ENCODE measurements around the gene GLIS1.

GLIS1 gene

GRCh38 chr1:53502641-53503432 lies 236.1 kb downstream of the GLIS1 start:
- DNase-seq: no peak

GRCh38 chr1:53501065-53502005 lies 237.6 kb downstream of the GLIS1 start:
- peak; percentile 17 for DNase-seq

- DNase-seq: no peak
Observed at GRCh38 chr1:53500204-53501064, 238.5 kb downstream of the GLIS1 start.

- no peak for DNase-seq
Observed at GRCh38 chr1:53499257-53500203, 239.4 kb downstream of the GLIS1 start.

- DNase-seq: no peak
Observed at GRCh38 chr1:53498555-53499131, 240.3 kb downstream of the GLIS1 start.

GRCh38 chr1:53495633-53496345 lies 243.2 kb downstream of the GLIS1 start:
- no peak for DNase-seq

- no peak for DNase-seq
Observed at GRCh38 chr1:53490351-53490750, 248.6 kb downstream of the GLIS1 start.

GRCh38 chr1:53486395-53487026 lies 252.5 kb downstream of the GLIS1 start:
- DNase-seq: no peak

GRCh38 chr1:53485478-53486394 lies 253.2 kb downstream of the GLIS1 start:
- DNase-seq: peak; percentile 75

- DNase-seq: no peak
Observed at GRCh38 chr1:53484705-53485477, 254.1 kb downstream of the GLIS1 start.

- DNase-seq: no peak
Observed at GRCh38 chr1:53483656-53484055, 255.3 kb downstream of the GLIS1 start.

- no peak for DNase-seq
Observed at GRCh38 chr1:53483170-53483569, 255.8 kb downstream of the GLIS1 start.

GRCh38 chr1:53482441-53483153 lies 256.4 kb downstream of the GLIS1 start:
- no peak for DNase-seq

- DNase-seq: no peak
Observed at GRCh38 chr1:53481456-53481855, 257.5 kb downstream of the GLIS1 start.

- no peak for DNase-seq
Observed at GRCh38 chr1:53480678-53481077, 258.3 kb downstream of the GLIS1 start.

- no peak for DNase-seq
Observed at GRCh38 chr1:53478502-53478818, 260.5 kb downstream of the GLIS1 start.

GRCh38 chr1:53477651-53478501 lies 261.1 kb downstream of the GLIS1 start:
- DNase-seq: no peak

Data from NCI-H2029 (cell line).